HL-60 (cell line): ENCODE data around the gene SLC22A1.

ENCODE experiments used
- CTCF ChIP-seq: IDR thresholded peaks from one replicate; pipeline ENCODE4 v1.5.1; 2011; ENCODE audit warnings: low read length, control low read depth, inconsistent platforms; ENCODE audit not compliant: insufficient read depth
- POLR2AphosphoS5 ChIP-seq: IDR thresholded peaks from 2 replicates; pipeline ENCODE4 v1.6.1; 2012; ENCODE audit warnings: low read depth

GRCh38 chr6:160160929-160161646, 39.5 kb downstream of the SLC22A1 start:
- TF ChIP-seq POLR2AphosphoS5: no peak
- no peak for TF ChIP-seq CTCF
